HG03442 (cell line): ENCODE results near the gene SFXN5.

Experiments
- ATAC-seq: cut with Tn5 transposase; IDR thresholded peaks from one replicate; pipeline ENCODE4 v1.9.1; 2021; ENCODE audit warnings: mild to moderate bottlenecking, moderate library complexity; ENCODE audit not compliant: unreplicated experiment

The SFXN5 gene

DNA sequence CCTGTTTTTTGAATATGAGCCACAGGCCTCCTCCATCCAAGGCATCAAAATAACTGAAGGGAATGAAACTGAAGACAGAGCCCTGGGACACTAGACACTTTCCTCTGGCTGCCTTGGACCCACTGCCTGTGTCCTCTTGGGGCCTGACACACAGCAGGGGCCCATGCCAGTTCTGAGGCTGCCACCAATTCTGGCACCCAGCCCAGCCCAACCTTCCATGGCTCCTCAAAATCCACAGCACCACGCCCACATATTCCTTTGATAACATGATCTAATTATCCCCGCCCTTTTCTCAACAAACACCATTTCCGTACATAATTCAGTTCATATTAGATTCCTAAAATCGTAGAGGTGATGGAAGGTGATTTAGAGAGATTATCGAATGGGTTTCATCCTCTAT, 90.0 kb downstream of the SFXN5 start:
- ATAC-seq: no peak

DNA sequence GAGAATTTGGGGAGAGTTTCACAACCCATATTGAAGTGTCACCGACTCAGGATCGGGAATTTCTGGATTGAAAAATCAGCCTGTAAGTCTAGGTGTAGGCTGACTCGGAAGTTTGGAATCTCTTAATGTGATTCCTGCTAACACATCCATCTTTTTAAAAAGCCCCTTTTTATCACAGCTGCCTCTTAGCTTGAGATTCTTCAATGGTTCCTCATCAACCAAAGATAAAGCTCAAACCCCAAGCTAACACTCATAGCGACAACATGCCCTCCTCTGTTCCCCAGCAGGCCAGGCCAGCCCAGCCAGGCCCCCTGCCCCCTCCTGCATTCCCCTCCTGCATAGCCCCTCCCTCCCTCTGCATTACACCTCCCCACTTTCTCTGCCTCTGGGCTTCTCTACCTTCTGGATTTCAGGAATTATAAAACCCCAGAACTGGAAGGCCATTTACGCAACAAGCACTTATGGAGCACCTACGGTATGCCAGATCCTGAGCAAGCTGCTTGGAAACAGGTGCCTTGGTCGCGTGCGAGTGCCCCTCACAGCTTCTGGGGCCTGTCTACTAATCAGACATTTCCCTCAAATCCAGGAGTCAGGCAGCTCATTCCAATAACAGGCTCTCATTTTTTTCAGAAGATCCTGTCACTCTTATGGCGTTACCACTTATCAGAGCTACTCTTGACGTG, 90.8 kb downstream of the SFXN5 start:
- ATAC-seq: no peak

DNA sequence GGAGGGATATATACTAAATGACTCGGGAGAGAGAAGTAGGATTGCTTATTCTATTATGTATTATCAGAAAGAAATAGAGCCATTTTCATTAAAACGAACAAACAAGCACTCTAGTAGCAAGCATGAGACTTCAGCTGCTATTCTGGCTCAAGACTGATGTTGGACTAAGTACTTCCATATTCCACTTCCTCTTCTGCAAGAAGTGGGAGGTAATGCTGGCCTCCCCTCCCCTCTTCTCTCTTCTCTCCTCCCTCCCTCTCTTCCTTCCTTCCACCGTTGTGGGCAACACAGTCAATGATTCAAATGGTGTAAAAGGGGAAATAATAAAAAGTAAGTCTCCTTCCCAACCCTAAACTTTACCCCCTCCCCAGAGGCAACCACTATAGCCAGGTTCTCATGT, 91.6 kb downstream of the SFXN5 start:
- ATAC-seq: peak; percentile 53

DNA sequence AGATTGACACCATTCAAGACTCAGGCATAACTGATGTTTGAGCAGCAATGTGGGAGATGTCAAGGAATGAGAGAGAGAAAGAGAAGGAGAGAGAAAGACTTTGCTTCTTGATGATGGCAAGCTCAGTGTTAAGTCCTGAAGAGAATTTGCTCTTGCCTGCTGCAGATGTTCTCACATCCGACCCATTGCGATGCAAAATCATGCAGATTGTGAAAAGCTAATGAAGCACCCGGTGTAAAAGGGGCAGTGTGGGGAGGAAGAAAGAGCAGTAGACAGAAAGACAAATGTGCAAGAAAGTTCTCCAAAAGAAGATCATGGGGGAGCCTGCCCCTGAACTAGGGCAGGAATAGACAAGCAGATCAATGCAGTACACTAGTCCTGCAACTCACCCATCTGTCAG, 96.5 kb downstream of the SFXN5 start:
- ATAC-seq: no peak

DNA sequence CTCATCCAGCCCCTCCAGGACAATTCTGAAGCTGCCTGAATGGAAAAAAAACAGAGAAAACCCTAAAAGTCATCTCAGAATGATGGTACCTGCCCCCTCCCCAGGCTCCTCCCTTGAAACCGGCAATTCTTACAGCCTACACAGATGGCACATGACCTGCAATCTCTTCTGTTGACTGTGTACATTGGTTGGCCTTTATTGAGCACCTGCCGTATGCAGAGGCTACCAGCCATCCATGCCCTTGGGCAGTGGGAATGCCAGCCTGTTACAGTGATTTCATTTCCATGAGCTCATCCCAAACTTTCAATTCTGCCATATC, 97.1 kb downstream of the SFXN5 start:
- ATAC-seq: no peak

DNA sequence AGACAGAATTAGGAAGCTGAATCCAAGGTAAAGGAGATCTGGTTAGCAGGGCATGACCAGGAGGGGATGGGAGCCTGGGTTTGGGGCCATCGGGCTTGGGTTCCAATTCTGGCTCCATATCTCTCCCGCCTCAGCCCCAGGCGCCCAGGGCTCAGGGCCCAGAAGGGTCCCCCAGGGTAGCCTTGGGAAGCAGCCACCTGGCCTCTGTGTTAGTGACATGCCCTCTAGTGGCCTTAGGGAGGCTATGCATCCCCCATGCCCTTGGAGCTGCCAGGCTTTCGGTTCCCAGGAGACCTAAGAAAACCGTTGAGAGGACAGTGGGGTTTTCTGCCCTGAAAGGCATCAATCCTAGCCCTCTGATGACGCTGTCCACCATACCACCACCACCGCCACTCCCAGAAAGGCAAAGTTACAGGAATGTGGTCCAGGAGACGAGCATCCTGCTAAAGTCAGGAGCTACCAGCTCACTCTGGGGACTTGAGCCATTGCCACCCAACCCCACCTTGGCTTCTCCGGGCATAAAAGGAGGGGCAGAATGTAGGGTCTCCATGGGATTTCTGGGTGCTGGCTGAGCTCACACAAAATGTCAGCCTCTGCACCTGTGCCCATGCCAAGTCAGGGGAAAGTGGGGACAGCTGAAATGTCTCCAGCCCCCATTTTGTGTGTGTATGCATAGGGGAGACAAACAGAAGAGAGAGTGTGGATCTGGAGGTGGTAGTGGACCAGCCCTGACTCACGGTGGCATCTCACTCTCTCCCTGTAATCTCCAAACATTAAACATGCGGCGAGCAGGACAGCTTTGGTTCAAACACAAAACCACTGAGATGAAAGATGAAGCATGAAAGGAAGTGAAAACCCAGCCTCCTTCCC, 97.7 kb downstream of the SFXN5 start:
- peak; percentile 93 for ATAC-seq

DNA sequence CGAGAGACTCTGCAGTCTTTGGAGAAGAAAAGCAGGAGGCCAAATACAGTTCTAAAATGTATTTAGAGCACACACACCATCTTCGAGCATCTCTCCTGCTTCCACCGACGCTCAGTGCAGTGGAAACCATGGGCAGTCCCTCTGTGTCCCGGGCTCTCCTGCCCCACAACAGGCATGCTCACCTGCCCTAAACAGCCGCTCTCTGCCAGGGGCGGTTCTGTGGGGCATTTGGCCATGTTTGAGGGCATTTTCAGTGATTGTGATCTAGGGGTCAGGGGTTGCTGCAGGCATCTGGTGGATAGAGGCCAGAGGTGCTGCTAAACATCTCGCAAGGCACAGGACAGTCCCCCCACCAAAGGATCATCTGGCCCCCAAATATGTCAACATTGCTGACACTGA, 98.4 kb downstream of the SFXN5 start:
- ATAC-seq: no peak

DNA sequence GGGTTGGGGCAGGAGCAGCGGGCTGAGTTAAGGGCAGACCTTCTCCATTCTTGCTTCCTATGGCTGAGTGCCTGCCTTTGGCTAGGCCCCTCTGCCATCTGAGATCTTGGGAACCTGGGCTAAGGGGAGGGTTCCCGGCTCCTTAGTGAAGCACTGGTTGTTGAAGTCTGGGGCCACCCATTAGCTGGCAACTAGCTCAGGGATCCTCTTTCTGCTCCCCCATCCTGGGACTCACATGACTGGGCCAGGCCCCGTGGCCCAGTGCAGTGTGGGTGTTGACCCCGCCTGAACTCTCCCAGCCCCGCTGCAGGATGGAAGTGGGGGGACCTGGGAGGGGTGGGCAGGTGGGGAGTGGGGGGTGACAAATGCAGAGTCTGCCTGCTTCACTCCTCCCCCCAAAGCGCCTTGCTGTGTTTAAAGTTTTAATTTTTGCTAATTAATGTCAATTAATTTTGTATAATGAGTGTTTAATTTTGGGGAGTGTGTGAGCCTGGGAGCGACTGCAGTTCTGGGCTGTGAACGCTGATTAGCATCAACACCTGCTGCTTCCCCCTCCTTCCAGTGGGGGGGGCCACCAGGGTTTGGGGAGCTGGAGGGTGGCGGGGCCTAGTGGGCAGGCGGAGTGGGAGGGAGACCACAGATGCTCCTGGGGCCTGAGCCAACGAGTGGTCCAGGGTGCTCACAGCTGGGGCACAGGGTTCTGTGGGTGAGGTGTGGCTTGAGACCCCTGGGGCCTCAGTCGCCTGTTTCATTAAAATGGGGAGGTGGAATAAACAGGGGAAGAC, 99.0 kb downstream of the SFXN5 start:
- ATAC-seq: no peak

DNA sequence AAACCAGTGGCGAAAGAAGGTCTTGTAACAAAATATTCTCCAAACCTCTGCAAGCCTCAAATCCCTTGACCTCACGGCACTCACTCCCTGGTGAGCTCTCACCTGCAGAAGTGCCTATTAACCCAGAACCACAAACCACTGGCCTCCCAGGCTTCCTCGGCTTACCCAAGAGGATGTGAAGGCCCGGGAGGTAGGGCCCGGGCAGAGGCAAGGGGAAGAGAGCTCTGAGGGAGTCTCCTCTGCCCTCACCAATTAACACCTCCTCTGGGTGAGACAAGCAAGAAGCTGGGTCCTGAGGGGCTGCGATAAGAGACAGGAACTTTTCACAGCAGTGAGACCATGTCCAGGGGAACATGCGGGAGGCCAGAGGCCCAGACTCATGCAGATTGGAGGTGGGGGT, 100.5 kb downstream of the SFXN5 start:
- no peak for ATAC-seq

DNA sequence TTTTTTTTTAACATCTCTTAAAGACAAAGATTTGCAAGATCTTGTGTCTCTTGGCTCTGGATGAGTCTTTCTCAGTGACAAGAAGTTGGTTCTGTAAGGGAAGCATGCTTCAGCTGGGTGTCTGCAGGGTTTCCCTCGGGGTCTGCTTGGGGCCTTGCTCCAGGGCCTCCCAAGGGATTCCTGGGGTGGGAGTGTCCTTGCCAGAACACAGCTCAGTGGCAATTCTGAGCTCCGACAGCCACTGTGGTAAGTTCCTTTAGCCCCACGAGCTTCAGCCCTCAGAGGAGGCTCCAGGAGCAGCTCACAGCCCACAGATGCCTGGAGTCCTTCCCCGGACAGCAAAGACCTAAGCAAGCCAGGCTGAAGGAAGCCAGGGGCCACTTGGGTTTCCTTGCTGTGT, 101.8 kb downstream of the SFXN5 start:
- ATAC-seq: no peak

DNA sequence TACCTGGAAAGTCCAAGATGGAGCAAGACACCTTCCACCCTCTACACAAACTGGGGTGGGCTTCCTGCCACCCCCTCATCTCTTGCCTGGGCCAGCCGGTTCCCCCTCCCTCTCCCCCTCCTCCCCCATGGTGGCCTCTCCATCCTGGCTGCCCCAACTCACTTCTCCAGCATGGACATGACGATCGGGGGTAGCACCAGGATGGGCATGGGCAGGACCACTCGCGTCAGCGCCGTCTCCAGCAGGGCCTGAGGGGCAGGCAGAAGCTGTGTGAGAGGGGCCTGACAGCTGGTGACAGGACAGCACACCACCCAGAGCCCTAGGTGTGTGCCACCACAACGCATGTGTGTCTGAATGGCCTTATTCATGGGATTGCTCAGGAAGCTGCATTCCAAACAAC, 103.2 kb downstream of the SFXN5 start:
- ATAC-seq: no peak

DNA sequence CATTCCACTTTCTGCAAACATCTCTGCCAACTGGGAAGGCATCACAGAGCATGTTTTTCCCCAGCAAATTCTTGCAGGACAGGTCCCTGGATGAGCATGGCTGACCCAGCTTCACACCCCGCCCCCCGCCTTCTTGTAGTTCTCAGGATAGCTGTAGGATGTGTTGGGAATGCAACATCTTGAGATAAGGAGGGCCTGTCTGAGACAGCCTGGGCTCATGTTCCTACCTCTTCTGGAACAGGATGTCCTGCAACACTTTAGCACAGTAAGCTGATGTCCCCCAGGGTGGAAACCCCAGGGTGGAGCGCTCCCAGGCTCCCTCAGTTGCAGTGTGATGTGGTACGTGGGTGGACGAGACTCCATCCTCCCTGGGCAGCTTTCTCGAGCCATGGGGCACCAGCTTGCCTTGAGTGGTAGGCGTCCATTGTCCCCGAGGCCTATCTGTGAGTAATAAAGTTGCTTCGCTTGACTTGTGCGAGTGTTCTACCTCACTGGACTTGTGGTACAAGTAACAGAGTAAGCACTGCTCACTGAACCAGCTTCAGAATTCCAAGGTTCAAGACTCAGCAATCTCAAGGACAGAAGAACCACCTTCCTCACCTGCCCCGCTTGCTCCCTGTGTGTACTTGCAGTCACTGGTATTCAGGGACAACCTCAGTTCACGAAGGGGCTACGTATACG, 105.6 kb downstream of the SFXN5 start:
- ATAC-seq: no peak

DNA sequence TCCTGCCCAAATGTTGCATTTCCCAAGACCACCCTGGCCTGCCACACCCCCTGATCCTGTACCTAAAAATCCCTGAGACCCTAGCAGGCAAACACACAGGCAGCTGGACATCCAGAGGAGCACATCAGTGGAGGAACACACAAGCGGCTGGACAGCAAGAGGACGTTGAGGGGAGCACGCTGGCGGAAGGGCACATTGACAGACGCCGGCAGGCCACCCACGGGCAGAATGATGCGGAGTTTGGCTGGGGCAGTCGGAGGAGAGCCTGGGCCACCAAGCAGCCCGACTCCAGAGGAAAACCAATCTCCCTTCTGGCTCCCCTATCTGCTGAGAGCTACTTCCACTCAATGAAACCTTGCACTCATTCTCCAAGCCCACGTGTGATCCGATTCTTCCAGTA, 106.5 kb downstream of the SFXN5 start:
- no peak for ATAC-seq

DNA sequence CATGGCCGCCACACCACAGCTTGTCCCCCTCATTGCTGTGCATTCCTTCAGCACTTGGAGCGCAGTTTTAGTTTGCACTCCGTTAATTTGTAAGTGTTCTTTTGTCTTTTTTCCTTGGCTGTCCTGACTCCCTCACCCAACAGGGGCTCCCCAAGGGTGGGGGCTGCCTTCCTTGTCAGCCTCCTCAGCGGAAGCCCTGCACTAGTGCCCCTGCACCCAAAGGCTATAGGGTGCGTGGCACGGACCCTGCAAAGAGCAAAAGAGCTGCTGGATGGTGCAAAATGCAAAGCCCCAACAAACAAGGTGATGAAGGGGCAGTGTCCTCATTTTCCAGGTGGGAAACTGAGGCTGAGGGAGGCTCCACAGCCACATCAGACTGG, 107.4 kb downstream of the SFXN5 start:
- ATAC-seq: no peak

DNA sequence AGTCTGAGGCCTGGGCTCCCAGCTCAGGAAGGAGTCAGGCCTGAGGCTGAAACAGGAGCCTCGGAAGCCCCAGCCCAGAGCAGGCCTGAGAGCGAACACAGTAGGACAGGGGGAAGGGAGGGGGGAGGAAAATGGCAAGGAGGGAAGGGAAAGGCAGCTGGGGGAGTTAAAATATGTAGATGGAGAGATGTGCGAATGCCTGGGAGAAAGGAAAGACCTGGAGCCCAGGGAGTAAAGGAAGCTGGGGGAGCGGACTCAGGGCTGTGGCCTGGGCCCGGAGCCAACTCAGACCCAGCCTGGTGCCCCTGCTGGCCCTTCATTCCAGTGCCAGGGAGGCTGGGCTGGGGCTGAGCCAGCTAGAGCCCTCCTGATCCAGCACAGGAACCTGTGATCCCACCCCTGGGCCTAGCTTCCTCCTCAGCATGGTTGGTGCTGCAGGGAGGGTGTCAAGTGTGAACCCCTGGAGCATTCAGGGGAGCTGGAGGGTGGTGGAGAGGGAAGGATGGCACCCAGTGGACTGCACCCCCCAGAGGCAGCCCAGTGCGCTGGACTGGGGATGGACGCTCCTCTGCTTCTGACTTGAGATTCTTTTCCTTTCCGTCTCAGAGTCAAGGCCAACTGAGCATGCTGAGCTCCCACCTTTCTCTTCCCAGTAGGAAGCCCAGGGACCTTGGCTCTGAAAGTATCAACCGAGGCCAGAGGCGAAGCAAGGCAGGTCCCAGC, 107.9 kb downstream of the SFXN5 start:
- no peak for ATAC-seq

DNA sequence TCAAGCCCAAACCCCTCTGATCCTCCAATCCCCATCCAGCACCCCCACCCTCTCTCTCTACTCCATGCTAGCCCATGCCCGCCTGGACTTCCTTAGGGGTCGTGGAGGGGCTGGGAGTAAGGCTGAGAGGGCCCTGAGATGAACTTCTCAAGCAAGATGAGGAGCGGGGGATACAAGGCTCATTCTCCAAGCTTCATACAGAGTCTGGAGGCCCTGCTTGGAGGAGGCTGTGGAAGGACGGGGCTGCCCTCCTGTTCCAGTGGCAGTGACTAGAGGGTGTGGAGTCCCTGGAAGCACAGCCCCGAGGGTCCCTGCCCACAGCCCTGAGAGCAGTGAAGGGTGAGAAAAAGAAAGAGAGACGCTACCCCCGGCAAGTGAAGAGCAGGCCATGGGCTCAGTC, 108.6 kb downstream of the SFXN5 start:
- no peak for ATAC-seq

DNA sequence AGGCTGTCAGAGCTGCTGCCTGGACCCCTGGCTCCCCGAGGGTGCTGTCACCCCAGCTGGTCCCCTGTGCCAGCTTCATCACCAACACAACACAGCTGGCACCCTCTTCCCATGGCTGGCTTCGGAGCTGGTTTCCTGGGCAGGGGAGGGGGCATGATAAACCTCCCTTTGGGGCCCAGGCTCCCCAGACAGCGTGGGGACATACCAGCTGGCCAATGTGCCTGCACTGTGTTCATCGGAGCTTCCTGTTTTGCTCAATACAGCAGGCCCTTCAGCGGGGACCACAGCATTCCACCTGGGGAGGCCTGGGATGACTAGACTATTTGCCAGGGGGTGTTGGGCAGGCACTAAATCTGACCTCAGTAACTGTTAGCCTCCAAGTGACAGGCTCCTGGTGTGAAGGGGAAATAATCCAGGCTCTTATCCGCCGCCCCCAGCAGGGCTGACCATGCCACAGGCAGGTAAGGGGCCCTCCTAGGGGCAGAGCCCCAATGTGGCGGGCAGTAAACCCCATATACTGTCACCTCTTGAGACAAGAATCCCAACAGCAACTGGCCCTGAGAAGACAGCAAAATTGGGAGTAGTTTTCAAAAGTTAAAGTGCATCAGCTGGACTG, 109.6 kb downstream of the SFXN5 start:
- no peak for ATAC-seq

DNA sequence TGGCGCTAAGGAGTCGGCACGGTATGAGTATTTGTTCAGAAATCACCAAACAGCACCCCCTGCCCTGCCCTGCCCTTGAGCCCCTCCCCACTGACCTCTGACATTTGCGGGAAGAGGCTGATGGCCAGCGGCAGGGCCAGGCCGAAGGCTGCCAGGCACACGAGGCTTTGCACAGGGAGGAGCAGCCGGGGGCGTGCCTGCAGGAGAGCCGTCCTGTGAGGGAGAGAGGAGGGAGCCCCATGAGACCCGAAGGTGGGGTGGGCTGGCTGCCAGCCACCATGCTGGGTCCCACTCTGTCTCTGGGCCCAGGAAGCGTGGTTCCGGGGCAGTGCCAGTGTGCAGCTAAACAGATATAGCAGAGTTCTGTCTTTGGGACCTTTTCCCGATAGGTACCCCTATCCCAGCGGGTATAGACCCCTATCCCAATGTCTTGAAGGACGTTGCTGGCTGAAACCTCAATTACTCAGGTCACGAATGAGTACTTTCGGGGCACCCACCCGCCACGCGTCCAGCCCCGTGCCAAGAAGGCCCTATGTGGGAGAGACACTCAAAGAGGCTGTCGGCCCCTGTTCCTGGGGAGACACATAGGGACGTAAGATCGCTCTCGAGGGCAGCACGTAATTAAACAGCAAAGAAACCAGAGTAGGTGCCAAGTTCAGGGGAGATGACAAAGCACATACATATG, 110.3 kb downstream of the SFXN5 start:
- ATAC-seq: no peak
